Measurements from ENCODE around the gene SH3GL1. TPM values are rescaled to one million over a fixed set of nuclear protein-coding genes. Genes with fewer than 3 reads are reported as not detected.
A peak's percentile ranks its signal among the peaks of the same experiment; 100 is the strongest.

The SH3GL1 gene
- polyA plus RNA-seq, 3 donors, result 14.0 to 33.9 (median 15.0) TPM

- Histone ChIP-seq H3K4me3 (replicated peaks in 1 of 3; ENCODE audit: low read depth in 2 of 3, low read length in 3 of 3) (peak overlapping the region; percentile 85 to 98 (median 87)), H3K27ac (ENCODE audit: low read depth in 1 of 2, low read length in 2 of 2) (peak overlapping the region; percentile 92 to 96), H3K4me2 (replicated peaks; ENCODE audit: extremely low read depth, low read length, poor library complexity, severe bottlenecking) (peak overlapping the region; percentile 98), H3K36me3 (replicated peaks in 1 of 2; ENCODE audit: control insufficient read depth in 1 of 2, insufficient read depth in 2 of 2, low read length in 2 of 2) (peaks cover 8 to 31% of the 10 kb centered on the region in 2 donors), H2AFZ (ENCODE audit: insufficient read depth, low read depth, low read length, poor library complexity, severe bottlenecking) (peak overlapping the region; percentile 65), H3K79me2 (ENCODE audit: insufficient read depth, low read length) (peaks cover 78% of the 10 kb centered on the region), H3K9me3 (replicated peaks in 1 of 2; ENCODE audit: control insufficient read depth in 1 of 2, insufficient read depth in 1 of 2, low read length in 2 of 2) (no peaks in the 10 kb centered on the region), H3K9ac (ENCODE audit: insufficient read depth, low read length, poor library complexity, severe bottlenecking) (peak overlapping the region; percentile 99), H3K4me1 (ENCODE audit: control insufficient read depth in 1 of 2, insufficient read depth in 2 of 2, low read length in 2 of 2) (peaks cover 37 to 50% of the 10 kb centered on the region in 2 donors), H4K20me1 (ENCODE audit: insufficient read depth, low read length) (peaks cover 50% of the 10 kb centered on the region), H3K27me3 (ENCODE audit: control insufficient read depth in 2 of 2, insufficient read depth in 2 of 2, low read length in 2 of 2) (no peaks in the 10 kb centered on the region)
- H3K4me3 Mint-ChIP-seq, result peak overlapping the region; percentile 87 to 93
- DNase-seq, result peak; percentile 44 to 55 (median 50)
- 0% methylated on average over 3 of the region's 12 CpGs for WGBS (ENCODE audit: insufficient coverage)
- H3K27ac Mint-ChIP-seq, result peak overlapping the region; percentile 94 to 96 (median 95)
- peaks cover 0 to 3% (median 0%) of the 10 kb centered on the region in 3 donors for H3K27me3 Mint-ChIP-seq (ENCODE audit: low read depth in 3 of 3)
- no peaks in the 10 kb centered on the region for H3K9me3 Mint-ChIP-seq
- H3K36me3 Mint-ChIP-seq, result peaks cover 16 to 31% of the 10 kb centered on the region in 2 donors
- intact Hi-C loops (cut with micrococcal nuclease), result loop anchor here in 1 of 2 donors (5.0 kb wide), 1 partner anchor 58 kb away; the partner anchor contains the start of gene UBXN6
- peaks cover 49% of the 10 kb centered on the region for H3K4me1 Mint-ChIP-seq
- TF ChIP-seq CTCF (IDR thresholded peaks at IDR 0.05), result no peak
These were observed 574 bp downstream of the SH3GL1 start for GRCh38 chr19:4399812-4400134.

- H3K4me2 ChIP-seq (replicated peaks; ENCODE audit: extremely low read depth, low read length, poor library complexity, severe bottlenecking), result no peak overlapping the region
- peaks cover 76% of the 10 kb centered on the region for H4K20me1 ChIP-seq (ENCODE audit: insufficient read depth, low read length)
- H3K27ac ChIP-seq (ENCODE audit: low read depth in 1 of 2, low read length in 2 of 2), result no peak overlapping the region
- Mint-ChIP-seq H3K27ac (peak overlapping the region in 4 of 7 donors; percentile 35 to 74 (median 46)), H3K9me3 (no peaks in the 10 kb centered on the region), H3K4me3 (no peak overlapping the region), H3K4me1 (peaks cover 48% of the 10 kb centered on the region), H3K36me3 (peaks cover 25 to 45% of the 10 kb centered on the region in 2 donors), H3K27me3 (ENCODE audit: low read depth in 3 of 3) (peaks cover 0 to 3% (median 0%) of the 10 kb centered on the region in 3 donors)
- intact Hi-C loops (cut with micrococcal nuclease), result no loop called here
- 99% methylated on average over 10 of the region's 15 CpGs for WGBS (ENCODE audit: insufficient coverage)
- H3K36me3 ChIP-seq (replicated peaks in 1 of 2; ENCODE audit: control insufficient read depth in 1 of 2, insufficient read depth in 2 of 2, low read length in 2 of 2), result peaks cover 10 to 40% of the 10 kb centered on the region in 2 donors
- H3K4me3 ChIP-seq (replicated peaks in 1 of 3; ENCODE audit: low read depth in 2 of 3, low read length in 3 of 3), result no peak overlapping the region
- no peak for TF ChIP-seq CTCF (IDR thresholded peaks at IDR 0.05)
- H3K9me3 ChIP-seq (replicated peaks in 1 of 2; ENCODE audit: control insufficient read depth in 1 of 2, insufficient read depth in 1 of 2, low read length in 2 of 2), result no peaks in the 10 kb centered on the region
- H3K4me1 ChIP-seq (ENCODE audit: control insufficient read depth in 1 of 2, insufficient read depth in 2 of 2, low read length in 2 of 2), result peaks cover 31 to 40% of the 10 kb centered on the region in 2 donors
- DNase-seq, result no peak
- H3K9ac ChIP-seq (ENCODE audit: insufficient read depth, low read length, poor library complexity, severe bottlenecking), result no peak overlapping the region
- H2AFZ ChIP-seq (ENCODE audit: insufficient read depth, low read depth, low read length, poor library complexity, severe bottlenecking), result no peak overlapping the region
- no peaks in the 10 kb centered on the region for H3K27me3 ChIP-seq (ENCODE audit: control insufficient read depth in 2 of 2, insufficient read depth in 2 of 2, low read length in 2 of 2)
- peaks cover 81% of the 10 kb centered on the region for H3K79me2 ChIP-seq (ENCODE audit: insufficient read depth, low read length)
These were observed 3.2 kb downstream of the SH3GL1 start for GRCh38 chr19:4396949-4397783.
